ENCODE data around the gene USP6NL.

DNA sequence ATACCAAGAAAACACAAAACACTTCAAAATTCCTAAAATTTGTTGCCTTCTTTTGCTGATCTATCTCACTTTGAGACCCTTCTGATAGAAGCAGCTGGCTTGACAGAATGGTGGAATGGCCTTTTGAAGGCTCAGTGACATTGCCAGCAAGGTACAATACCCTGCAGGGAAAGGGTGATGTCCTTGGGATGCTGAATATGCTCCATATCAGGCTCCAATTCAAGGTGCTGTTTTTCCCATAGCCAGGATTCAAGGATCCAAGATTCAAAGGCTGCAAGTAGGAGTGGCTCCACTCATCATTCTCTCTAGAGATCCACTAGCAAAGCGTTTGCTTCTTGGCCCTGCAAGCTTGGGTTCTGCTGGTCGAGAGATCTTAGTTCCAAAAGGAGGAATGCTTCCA is 120.4 kb downstream of the USP6NL start:
- TF ChIP-seq, protein P1, sequence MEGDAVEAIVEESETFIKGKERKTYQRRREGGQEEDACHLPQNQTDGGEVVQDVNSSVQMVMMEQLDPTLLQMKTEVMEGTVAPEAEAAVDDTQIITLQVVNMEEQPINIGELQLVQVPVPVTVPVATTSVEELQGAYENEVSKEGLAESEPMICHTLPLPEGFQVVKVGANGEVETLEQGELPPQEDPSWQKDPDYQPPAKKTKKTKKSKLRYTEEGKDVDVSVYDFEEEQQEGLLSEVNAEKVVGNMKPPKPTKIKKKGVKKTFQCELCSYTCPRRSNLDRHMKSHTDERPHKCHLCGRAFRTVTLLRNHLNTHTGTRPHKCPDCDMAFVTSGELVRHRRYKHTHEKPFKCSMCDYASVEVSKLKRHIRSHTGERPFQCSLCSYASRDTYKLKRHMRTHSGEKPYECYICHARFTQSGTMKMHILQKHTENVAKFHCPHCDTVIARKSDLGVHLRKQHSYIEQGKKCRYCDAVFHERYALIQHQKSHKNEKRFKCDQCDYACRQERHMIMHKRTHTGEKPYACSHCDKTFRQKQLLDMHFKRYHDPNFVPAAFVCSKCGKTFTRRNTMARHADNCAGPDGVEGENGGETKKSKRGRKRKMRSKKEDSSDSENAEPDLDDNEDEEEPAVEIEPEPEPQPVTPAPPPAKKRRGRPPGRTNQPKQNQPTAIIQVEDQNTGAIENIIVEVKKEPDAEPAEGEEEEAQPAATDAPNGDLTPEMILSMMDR (IDR thresholded peaks at IDR 0.05; ENCODE audit: insufficient read depth, low read length), result no peak
- TF ChIP-seq POLR2AphosphoS5 (IDR thresholded peaks at IDR 0.05; ENCODE audit: low read depth) (no peak), SPI1 (IDR thresholded peaks at IDR 0.05; ENCODE audit: borderline replicate concordance, low read depth) (no peak), GABPA (IDR thresholded peaks at IDR 0.05; ENCODE audit: low read depth) (no peak)
- TF ChIP-seq, protein P2, sequence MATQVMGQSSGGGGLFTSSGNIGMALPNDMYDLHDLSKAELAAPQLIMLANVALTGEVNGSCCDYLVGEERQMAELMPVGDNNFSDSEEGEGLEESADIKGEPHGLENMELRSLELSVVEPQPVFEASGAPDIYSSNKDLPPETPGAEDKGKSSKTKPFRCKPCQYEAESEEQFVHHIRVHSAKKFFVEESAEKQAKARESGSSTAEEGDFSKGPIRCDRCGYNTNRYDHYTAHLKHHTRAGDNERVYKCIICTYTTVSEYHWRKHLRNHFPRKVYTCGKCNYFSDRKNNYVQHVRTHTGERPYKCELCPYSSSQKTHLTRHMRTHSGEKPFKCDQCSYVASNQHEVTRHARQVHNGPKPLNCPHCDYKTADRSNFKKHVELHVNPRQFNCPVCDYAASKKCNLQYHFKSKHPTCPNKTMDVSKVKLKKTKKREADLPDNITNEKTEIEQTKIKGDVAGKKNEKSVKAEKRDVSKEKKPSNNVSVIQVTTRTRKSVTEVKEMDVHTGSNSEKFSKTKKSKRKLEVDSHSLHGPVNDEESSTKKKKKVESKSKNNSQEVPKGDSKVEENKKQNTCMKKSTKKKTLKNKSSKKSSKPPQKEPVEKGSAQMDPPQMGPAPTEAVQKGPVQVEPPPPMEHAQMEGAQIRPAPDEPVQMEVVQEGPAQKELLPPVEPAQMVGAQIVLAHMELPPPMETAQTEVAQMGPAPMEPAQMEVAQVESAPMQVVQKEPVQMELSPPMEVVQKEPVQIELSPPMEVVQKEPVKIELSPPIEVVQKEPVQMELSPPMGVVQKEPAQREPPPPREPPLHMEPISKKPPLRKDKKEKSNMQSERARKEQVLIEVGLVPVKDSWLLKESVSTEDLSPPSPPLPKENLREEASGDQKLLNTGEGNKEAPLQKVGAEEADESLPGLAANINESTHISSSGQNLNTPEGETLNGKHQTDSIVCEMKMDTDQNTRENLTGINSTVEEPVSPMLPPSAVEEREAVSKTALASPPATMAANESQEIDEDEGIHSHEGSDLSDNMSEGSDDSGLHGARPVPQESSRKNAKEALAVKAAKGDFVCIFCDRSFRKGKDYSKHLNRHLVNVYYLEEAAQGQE (IDR thresholded peaks at IDR 0.05; ENCODE audit: insufficient replicate concordance, low read depth), result no peak

Data from HL-60 (cell line).